Measurements from ENCODE around the gene HEYL. TPM values are rescaled to one million over a fixed set of nuclear protein-coding genes. Genes with fewer than 3 reads are reported as not detected.
A peak's percentile ranks its signal among the peaks of the same experiment; 100 is the strongest.
"Not testable (repeated sequence)": the region's sequence is repeated elsewhere in the genome, so short reads cannot be mapped to it uniquely, and the experiment has no call there.

HEYL gene
- total RNA-seq, 2 experiments from 2014 or later, result 0.05 TPM; not detected in 1

DNA sequence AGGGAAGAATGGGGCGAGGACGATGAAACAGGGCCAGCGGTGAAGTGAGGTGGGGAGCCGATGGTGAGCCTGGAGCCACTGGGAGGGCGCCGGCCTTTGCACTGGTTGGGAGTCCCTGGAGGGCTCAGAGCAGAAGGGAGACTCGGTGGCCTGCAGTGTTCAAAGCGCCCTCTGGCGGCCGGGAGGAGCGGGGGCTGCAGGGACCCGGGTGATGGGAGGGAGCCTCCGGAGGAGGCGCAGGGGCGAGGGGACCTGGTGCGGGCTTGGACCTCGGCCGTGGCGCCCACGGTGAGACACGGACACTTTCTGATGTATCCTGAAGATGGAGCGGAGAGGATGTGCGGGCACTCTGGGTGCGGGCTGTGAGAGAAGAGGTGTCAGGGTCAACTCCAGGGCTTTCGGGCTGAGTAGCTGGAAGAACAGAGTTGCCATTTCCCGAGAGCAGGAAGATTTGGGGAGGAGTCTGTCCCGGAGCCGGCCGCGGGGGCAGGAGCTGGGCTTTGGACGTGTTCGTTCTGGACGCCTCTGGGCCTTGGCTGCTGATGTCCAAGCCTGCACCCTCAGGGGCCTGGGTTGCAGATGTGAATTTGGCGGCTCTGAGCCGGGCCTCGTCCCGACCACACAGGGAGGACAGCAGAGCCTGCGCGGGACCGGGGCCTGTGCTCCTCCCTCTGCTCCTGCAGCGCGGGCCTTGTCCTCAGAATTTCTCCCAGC, 29.7 kb downstream of the HEYL start:
- ChIA-PET CTCF (interaction anchor here (1.3 kb wide), 1 partner anchor 48 kb away, joined by 3 read pairs; no protein-coding TSS in a partner anchor), POLR2A (no interaction called here)
- peaks cover 0 to 5% of the 10 kb centered on the region in 2 experiments for H3K27me3 ChIP-seq (ENCODE audit: control insufficient read depth in 1 of 2, insufficient read depth in 2 of 2, low read length in 2 of 2)
- Mint-ChIP-seq H3K27ac (no peak overlapping the region), H3K4me3 (peak overlapping the region; percentile 48), H3K36me3 (ENCODE audit: low read depth) (no peaks in the 10 kb centered on the region), H3K27me3 (peaks cover 6% of the 10 kb centered on the region), H3K9me3 (no peaks in the 10 kb centered on the region), H3K4me1 (ENCODE audit: low read depth) (peaks cover 12% of the 10 kb centered on the region)
- no peak overlapping the region for H3K4me3 ChIP-seq (ENCODE audit: low read length)
- H3K4me1 ChIP-seq (ENCODE audit: insufficient read depth, low read length), result peaks cover 7% of the 10 kb centered on the region
- DNase-seq, result peak; percentile 59 to 86 (median 74)
- intact Hi-C loops (cut with DNase I, micrococcal nuclease), result loop anchor here (2.0 to 5.0 kb wide), 3 partner anchors 293 to 511 kb away; partner anchors contain the start of gene MYCL (in 1 of the 2)
- no peaks in the 10 kb centered on the region for H3K9me3 ChIP-seq (ENCODE audit: control insufficient read depth in 1 of 2, insufficient read depth in 1 of 2, low read length in 2 of 2)
- peak; percentile 87 for ATAC-seq (ENCODE audit: poor library complexity)
- H3K36me3 ChIP-seq (ENCODE audit: insufficient read depth, low read length), result no peaks in the 10 kb centered on the region
- TF ChIP-seq, protein P1, sequence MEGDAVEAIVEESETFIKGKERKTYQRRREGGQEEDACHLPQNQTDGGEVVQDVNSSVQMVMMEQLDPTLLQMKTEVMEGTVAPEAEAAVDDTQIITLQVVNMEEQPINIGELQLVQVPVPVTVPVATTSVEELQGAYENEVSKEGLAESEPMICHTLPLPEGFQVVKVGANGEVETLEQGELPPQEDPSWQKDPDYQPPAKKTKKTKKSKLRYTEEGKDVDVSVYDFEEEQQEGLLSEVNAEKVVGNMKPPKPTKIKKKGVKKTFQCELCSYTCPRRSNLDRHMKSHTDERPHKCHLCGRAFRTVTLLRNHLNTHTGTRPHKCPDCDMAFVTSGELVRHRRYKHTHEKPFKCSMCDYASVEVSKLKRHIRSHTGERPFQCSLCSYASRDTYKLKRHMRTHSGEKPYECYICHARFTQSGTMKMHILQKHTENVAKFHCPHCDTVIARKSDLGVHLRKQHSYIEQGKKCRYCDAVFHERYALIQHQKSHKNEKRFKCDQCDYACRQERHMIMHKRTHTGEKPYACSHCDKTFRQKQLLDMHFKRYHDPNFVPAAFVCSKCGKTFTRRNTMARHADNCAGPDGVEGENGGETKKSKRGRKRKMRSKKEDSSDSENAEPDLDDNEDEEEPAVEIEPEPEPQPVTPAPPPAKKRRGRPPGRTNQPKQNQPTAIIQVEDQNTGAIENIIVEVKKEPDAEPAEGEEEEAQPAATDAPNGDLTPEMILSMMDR (IDR thresholded peaks at IDR 0.05), result peak; percentile 74
- H3K27ac ChIP-seq (ENCODE audit: low read depth in 1 of 2, low read length in 2 of 2), result no peak overlapping the region

DNA sequence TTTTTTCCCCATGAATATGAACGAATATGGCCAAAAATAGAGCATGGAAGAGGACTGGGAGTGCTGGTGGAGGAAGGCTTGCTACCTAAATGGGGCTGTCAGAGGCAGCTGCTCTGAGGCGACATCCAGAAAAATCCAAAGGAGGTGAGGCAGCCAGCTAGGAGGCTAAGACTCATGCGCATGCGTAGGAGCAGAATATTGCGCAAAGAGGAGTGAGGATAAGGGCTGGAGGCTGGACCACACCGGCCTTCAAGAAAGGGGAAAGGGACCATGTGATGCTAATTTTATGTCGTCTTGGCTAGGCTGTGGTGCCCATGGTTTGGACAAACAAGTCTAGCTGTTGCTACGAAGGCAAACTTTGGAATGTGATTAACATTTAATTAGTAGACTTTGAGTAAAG, 30.5 kb downstream of the HEYL start:
- POLR2A ChIA-PET, result no interaction called here
- intact Hi-C loops (cut with DNase I, micrococcal nuclease), result loop anchor here (2.0 to 5.0 kb wide), 3 partner anchors 293 to 510 kb away; partner anchors contain the start of gene MYCL (in 1 of the 2)
- Histone ChIP-seq H3K27me3 (ENCODE audit: control insufficient read depth in 1 of 2, insufficient read depth in 2 of 2, low read length in 2 of 2) (peaks cover 0 to 5% of the 10 kb centered on the region in 2 experiments), H3K4me3 (ENCODE audit: low read length) (no peak overlapping the region), H3K27ac (ENCODE audit: low read depth in 1 of 2, low read length in 2 of 2) (no peak overlapping the region), H3K9me3 (ENCODE audit: control insufficient read depth in 1 of 2, insufficient read depth in 1 of 2, low read length in 2 of 2) (no peaks in the 10 kb centered on the region), H3K4me1 (ENCODE audit: insufficient read depth, low read length) (peaks cover 7% of the 10 kb centered on the region), H3K36me3 (ENCODE audit: insufficient read depth, low read length) (no peaks in the 10 kb centered on the region)
- Mint-ChIP-seq H3K27me3 (peaks cover 10% of the 10 kb centered on the region), H3K9me3 (no peaks in the 10 kb centered on the region), H3K4me1 (ENCODE audit: low read depth) (peaks cover 12% of the 10 kb centered on the region), H3K36me3 (ENCODE audit: low read depth) (no peaks in the 10 kb centered on the region), H3K27ac (no peak overlapping the region), H3K4me3 (no peak overlapping the region)
- CTCF ChIA-PET, result interaction anchor here (1.4 to 1.5 kb wide), 2 partner anchors 45 to 111 kb away, joined by 3 to 7 read pairs; no protein-coding TSS in a partner anchor
- no peak for ATAC-seq (ENCODE audit: poor library complexity)
- TF ChIP-seq, protein P1 (IDR thresholded peaks at IDR 0.05), result no peak
- DNase-seq, result no peak

DNA sequence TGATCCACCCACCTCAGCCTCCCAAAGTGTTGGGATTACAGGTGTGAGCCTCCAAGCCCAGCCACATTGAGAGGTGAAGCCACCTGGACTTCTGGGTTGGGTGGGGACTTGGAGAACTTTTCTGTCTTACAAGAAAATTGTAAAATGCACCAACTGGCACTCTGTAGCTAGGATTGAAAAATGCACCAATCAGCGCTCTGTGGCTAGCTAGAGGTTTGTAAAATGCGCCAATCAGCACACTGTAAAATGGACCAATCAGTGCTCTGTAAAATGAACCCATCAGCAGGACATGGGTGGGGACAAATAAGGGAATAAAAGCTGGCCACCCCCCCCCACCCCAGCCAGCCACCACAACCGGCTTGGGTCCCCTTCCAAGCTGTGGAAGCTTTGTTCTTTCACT, 35.8 kb downstream of the HEYL start:
- H3K9me3 ChIP-seq (ENCODE audit: control insufficient read depth in 1 of 2, insufficient read depth in 1 of 2, low read length in 2 of 2); H3K4me3 ChIP-seq (ENCODE audit: low read length); H3K36me3 Mint-ChIP-seq (ENCODE audit: low read depth); ATAC-seq (ENCODE audit: poor library complexity); H3K27ac ChIP-seq (ENCODE audit: low read depth in 1 of 2, low read length in 2 of 2); H3K4me1 Mint-ChIP-seq (ENCODE audit: low read depth); H3K4me3 Mint-ChIP-seq; H3K9me3 Mint-ChIP-seq; intact Hi-C loops (cut with DNase I, micrococcal nuclease); POLR2A ChIA-PET; H3K27ac Mint-ChIP-seq; DNase-seq; H3K36me3 ChIP-seq (ENCODE audit: insufficient read depth, low read length); H3K4me1 ChIP-seq (ENCODE audit: insufficient read depth, low read length); H3K27me3 ChIP-seq (ENCODE audit: control insufficient read depth in 1 of 2, insufficient read depth in 2 of 2, low read length in 2 of 2): not testable (repeated sequence)
- peaks cover 21% of the 10 kb centered on the region for H3K27me3 Mint-ChIP-seq
- CTCF ChIA-PET, result interaction anchor here (0.9 to 3.9 kb wide), 4 partner anchors 36 to 109 kb away, joined by 3 to 25 read pairs (median 4); partner anchors contain the start of gene HEYL

- H3K27ac Mint-ChIP-seq; DNase-seq; H3K4me3 ChIP-seq (ENCODE audit: low read length); ATAC-seq (ENCODE audit: poor library complexity); H3K27me3 ChIP-seq (ENCODE audit: control insufficient read depth in 1 of 2, insufficient read depth in 2 of 2, low read length in 2 of 2); H3K9me3 Mint-ChIP-seq; H3K4me3 Mint-ChIP-seq; H3K27ac ChIP-seq (ENCODE audit: low read depth in 1 of 2, low read length in 2 of 2); H3K9me3 ChIP-seq (ENCODE audit: control insufficient read depth in 1 of 2, insufficient read depth in 1 of 2, low read length in 2 of 2); H3K4me1 Mint-ChIP-seq (ENCODE audit: low read depth); H3K36me3 Mint-ChIP-seq (ENCODE audit: low read depth); H3K36me3 ChIP-seq (ENCODE audit: insufficient read depth, low read length); H3K4me1 ChIP-seq (ENCODE audit: insufficient read depth, low read length); POLR2A ChIA-PET: not testable (repeated sequence)
- peaks cover 21% of the 10 kb centered on the region for H3K27me3 Mint-ChIP-seq
- intact Hi-C loops (cut with DNase I, micrococcal nuclease), result loop anchor here in 1 of 2 experiments (1.0 kb wide), 1 partner anchor 121 kb away; no protein-coding TSS in a partner anchor
- CTCF ChIA-PET, result interaction anchor here (1.6 kb wide), 1 partner anchor 56 kb away, joined by 5 read pairs; no protein-coding TSS in a partner anchor
Observed at GRCh38 chr1:39601667-39602255, 37.7 kb downstream of the HEYL start.

Measured in CD4-positive, alpha-beta T cell (primary cell).